GM12891 (cell line): ENCODE results near the gene EDC3.

Experiments
- POLR2A ChIP-seq: IDR thresholded peaks from 2 replicates; pipeline ENCODE4 v1.6.1; 2011; ENCODE audit warnings: low read depth, low read length, control low read depth
- POLR2AphosphoS5 ChIP-seq: IDR thresholded peaks from 2 replicates; pipeline ENCODE4 v1.6.1; 2011; ENCODE audit warnings: low read depth, low read length, control low read depth
- TAF1 ChIP-seq: IDR thresholded peaks from 2 replicates; pipeline ENCODE4 v1.6.1; 2011; ENCODE audit warnings: low read depth, low read length, control low read depth

GRCh38 chr15:74633781-74634180 lies 62.0 kb downstream of the EDC3 start:
- TF ChIP-seq POLR2AphosphoS5 (no peak), POLR2A (no peak), TAF1 (no peak)
